ENCODE measurements around the gene SMPD2.

Gene SMPD2, protein sequence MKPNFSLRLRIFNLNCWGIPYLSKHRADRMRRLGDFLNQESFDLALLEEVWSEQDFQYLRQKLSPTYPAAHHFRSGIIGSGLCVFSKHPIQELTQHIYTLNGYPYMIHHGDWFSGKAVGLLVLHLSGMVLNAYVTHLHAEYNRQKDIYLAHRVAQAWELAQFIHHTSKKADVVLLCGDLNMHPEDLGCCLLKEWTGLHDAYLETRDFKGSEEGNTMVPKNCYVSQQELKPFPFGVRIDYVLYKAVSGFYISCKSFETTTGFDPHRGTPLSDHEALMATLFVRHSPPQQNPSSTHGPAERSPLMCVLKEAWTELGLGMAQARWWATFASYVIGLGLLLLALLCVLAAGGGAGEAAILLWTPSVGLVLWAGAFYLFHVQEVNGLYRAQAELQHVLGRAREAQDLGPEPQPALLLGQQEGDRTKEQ

DNA sequence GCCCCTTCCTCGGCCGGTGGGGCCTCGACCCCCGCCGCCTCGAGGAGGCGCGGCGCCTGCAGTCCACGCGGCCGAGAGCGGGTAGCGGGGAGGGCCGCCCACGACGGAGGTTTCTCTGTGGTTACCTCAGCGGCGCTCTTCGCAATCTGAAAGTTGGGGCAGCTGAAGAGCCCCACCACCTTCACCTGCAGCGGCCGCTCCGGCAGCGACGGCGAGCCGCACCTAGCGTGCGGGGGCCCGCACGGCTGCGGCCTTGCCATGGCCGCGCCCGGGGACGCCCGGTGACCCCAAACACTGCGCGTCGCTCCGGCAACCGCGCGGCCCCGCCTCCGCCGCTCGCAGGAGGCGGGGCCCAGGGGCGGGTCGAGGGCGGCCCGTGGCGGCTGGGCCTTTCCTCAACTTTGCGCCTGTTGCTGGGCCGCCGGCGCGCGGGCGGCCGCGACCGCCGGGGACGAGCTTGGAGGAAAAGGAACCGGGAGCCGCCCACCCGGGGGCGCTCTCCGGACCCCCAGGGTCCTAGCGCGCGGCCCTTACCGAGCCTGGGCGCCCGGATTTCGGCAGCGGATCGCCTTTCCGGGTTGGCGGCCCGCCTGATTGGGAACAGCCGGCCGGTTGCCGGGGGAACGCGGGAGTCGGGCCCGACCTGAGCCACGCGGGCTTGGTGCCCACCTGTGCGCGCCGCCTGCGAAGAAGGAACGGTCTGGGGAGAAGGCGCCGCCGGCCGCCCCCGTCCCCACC is at the start of gene SMPD2, which contains the start of gene PPIL6:
TSS of gene SMPD2 (plus strand) at position 394 of the 738 bp plus-strand sequence. CDS start 398 bp downstream, outside the sequence.
TSS of gene PPIL6 (minus strand) at position 298 of the 738 bp plus-strand sequence. CDS start at position 260, 38 bp downstream.
- peak; percentile 46 to 78 for DNase-seq

GRCh38 chr6:109393157-109393885 is 47.2 kb upstream of the SMPD2 start:
- no peak for DNase-seq

- DNase-seq, result no peak
Observed at GRCh38 chr6:109393886-109394281, 46.6 kb upstream of the SMPD2 start.

GRCh38 chr6:109396046-109396718 is 44.3 kb upstream of the SMPD2 start:
- no peak for DNase-seq

GRCh38 chr6:109397020-109397419 is 43.5 kb upstream of the SMPD2 start:
- no peak for DNase-seq

GRCh38 chr6:109406196-109406595 is 34.3 kb upstream of the SMPD2 start:
- no peak for DNase-seq

- DNase-seq, result no peak
Observed at GRCh38 chr6:109411034-109411433, 29.5 kb upstream of the SMPD2 start.

DNA sequence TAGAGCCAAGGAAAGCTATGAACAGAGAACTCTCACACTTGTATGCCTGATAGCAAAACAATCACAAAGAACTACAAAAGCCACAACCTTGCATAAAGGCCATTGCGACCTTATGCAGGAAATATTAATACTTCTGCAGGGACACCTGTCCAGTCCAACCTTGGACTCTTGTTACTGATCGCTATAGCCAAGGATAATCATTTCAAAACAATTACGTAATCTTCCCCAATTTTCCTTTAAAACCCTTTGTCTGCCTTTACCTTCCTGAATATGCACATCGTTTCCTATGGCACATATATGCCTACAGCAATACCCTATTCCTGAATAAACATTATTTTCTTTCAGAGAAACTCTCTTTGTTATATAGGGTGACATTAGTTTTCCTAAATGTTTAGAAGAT is 22.9 kb upstream of the SMPD2 start:
- DNase-seq, result no peak

- no peak for DNase-seq
Observed at GRCh38 chr6:109420751-109421150, 19.8 kb upstream of the SMPD2 start.

DNA sequence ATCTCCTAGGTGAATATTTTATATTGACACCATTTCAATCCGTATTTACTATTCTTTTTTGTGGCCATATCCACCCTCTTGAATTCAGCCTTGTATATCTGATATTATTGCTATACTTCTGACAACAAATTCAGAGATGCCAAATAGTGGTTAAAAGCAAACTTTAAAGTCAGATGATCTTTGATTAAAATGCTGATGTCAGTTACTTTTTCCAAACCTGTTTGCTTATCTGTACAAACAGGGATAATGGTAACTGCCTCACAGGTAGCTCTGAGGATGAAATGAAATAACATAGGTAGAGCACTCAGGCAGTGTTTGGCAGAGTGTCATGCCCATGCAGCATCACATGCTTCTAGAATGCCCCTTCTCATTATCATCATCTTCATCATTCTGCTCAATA is 19.3 kb upstream of the SMPD2 start:
- no peak for DNase-seq

- no peak for DNase-seq
Observed at GRCh38 chr6:109424946-109425345, 15.6 kb upstream of the SMPD2 start.

- no peak for DNase-seq
Observed at GRCh38 chr6:109428889-109429477, 11.5 kb upstream of the SMPD2 start.

DNA sequence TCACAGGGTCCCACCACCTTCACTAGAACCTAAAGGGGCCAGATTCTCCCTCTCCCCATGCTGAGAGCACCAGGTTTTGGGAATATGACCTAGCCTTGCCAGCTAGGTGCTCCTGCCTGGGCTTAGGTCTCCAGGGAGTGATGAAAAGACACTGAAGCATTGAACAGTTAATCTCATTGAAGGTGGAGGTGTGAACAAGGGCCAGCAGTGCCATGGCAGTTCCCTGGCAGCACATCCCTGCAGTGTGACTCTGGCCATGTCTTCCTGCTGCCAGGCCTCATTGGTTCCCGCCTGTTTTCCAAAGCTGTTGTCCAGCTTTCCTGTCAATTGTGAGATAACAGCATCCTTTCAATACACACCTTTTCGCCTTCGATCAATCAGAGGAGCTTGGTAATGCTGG is 11.0 kb upstream of the SMPD2 start:
- DNase-seq, result no peak

DNA sequence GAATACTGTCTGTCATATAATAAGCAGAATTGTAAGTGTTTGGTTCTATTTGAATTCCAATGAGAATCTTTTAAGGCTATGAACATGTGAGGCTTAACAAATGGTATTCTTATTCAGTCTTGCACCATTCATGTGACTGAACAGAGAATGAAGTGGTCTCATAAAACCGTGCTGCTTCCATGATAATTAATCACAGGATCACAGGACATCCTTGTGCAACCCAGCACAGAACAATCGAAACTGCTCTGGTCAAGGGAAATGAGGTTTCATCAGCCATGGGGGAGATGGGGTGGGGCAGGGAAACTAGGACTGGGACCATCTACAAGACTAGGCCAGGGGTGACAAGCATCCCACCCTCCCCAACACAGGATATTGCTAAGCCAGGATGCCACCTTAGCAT is 6.1 kb upstream of the SMPD2 start:
- DNase-seq, result no peak

DNA sequence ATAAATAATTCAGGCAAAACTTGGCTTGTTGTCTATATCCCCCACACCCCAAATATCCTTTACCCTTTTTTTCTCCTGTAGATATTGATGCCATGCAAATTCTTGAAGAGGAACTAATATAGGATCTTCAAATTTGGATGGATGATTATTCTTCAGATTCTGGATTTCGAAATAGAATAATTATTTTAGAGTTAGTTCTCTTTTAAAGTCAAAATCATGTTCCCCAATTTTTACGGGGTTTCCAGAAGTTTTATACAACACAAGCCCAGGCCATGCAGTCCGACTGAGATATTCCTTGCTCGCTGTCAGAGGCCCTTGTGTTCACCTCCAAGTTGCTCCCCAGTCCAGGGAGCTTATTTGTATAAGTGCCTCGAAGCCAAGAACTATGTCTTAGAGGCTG is 4.5 kb upstream of the SMPD2 start:
- no peak for DNase-seq

GRCh38 chr6:109441069-109441816 is 719 bp downstream of the SMPD2 start:
- peak in 1 of 2 experiments; percentile 41 for DNase-seq

- DNase-seq, result no peak
Observed at GRCh38 chr6:109442393-109442924, 1.9 kb downstream of the SMPD2 start.

GRCh38 chr6:109443425-109443950 is 3.0 kb downstream of the SMPD2 start:
- DNase-seq, result no peak

- no peak for DNase-seq
Observed at GRCh38 chr6:109445382-109445781, 4.9 kb downstream of the SMPD2 start.

DNA sequence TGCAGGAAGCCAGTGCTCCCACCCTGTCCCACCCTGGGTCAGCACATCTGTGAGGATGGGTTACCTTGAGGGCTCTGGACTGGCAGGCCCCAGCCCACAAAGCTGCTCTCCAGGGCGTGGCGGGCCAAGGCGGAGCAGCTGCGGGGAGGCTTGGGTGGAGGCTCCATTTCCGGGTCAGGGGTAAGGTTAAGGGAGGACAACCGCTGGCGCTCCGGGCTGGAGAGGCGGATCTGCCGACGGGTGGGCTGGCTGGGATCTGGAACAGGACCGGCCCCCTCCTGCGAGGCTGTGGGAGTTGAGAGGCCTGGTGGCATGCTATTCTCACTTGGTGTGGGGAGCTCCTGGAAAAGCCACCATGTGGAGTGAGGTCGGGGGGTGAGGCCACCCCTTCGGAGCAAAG is 5.5 kb downstream of the SMPD2 start:
- DNase-seq, result no peak

- no peak for DNase-seq
Observed at GRCh38 chr6:109446541-109446940, 6.0 kb downstream of the SMPD2 start.
